Body of pancreas (tissue), 4 donors: ENCODE data around the gene DCP1A.

Experiments used
- CTCF ChIP-seq, 7 experiments: fragments of 450-650 bp in 4 of 7; fragments of 200-600 bp in 3 of 7; sonication (generic) in 3 of 7; IDR thresholded peaks; one replicate each; pipeline ENCODE4 v1.5.1; 2016 to 2019; ENCODE audit warnings: antibody characterized with exemption in 7 of 7
- POLR2A ChIP-seq, 3 donors: fragments of 450-650 bp; IDR thresholded peaks; one replicate each; pipeline ENCODE4 v1.6.1; 2016; ENCODE audit warnings: antibody characterized with exemption in 3 of 3, mild to moderate bottlenecking in 2 of 3

GRCh38 chr3:53259427-53260259 is 87.7 kb downstream of the DCP1A start:
- TF ChIP-seq POLR2A (IDR thresholded peaks at IDR 0.05) (no peak), CTCF (IDR thresholded peaks at IDR 0.05) (no peak)
